ENCODE measurements around the gene PTPRN.
A peak's percentile ranks its signal among the peaks of the same experiment; 100 is the strongest.

Gene PTPRN

DNA sequence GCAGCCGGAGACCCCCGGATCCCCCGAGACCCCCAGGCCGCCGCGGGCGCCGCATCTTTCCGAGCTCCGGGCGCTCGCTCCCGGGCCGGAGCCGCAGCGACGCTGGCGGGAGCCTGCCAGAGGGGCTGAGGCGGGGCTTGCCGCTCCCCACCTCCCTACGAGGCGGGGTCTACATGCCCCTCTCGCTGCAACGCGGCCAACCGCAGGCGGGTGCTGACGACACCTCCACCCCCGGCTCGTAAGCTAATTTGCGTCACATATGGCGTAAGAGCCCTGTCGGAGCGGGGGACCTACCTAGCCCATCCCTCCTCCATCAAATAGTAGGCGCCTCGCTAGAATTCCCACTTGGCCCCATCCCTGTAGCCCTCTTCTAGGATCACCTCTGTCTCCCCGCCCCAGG is at the start of gene PTPRN:
TSS of gene PTPRN (minus strand) at position 124 of the 400 bp plus-strand sequence. CDS start at position 55, 69 bp downstream.
- CTCF ChIA-PET, result interaction anchor here (1.0 to 15.2 kb wide), 5 partner anchors 10 to 150 kb away, joined by 3 to 145 read pairs (median 4); no protein-coding TSS in a partner anchor
- TF ChIP-seq, protein P1, sequence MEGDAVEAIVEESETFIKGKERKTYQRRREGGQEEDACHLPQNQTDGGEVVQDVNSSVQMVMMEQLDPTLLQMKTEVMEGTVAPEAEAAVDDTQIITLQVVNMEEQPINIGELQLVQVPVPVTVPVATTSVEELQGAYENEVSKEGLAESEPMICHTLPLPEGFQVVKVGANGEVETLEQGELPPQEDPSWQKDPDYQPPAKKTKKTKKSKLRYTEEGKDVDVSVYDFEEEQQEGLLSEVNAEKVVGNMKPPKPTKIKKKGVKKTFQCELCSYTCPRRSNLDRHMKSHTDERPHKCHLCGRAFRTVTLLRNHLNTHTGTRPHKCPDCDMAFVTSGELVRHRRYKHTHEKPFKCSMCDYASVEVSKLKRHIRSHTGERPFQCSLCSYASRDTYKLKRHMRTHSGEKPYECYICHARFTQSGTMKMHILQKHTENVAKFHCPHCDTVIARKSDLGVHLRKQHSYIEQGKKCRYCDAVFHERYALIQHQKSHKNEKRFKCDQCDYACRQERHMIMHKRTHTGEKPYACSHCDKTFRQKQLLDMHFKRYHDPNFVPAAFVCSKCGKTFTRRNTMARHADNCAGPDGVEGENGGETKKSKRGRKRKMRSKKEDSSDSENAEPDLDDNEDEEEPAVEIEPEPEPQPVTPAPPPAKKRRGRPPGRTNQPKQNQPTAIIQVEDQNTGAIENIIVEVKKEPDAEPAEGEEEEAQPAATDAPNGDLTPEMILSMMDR (IDR thresholded peaks at IDR 0.05; ENCODE audit: insufficient read depth, low read length, missing control alignments), result no peak
- peak within 1 kb of the TSS; percentile 49 for H3K4me3 ChIP-seq (ENCODE audit: low read depth, low read length)
- POLR2A ChIA-PET, result no interaction called here
- no peak for DNase-seq (ENCODE audit: low read depth, low spot score)

DNA sequence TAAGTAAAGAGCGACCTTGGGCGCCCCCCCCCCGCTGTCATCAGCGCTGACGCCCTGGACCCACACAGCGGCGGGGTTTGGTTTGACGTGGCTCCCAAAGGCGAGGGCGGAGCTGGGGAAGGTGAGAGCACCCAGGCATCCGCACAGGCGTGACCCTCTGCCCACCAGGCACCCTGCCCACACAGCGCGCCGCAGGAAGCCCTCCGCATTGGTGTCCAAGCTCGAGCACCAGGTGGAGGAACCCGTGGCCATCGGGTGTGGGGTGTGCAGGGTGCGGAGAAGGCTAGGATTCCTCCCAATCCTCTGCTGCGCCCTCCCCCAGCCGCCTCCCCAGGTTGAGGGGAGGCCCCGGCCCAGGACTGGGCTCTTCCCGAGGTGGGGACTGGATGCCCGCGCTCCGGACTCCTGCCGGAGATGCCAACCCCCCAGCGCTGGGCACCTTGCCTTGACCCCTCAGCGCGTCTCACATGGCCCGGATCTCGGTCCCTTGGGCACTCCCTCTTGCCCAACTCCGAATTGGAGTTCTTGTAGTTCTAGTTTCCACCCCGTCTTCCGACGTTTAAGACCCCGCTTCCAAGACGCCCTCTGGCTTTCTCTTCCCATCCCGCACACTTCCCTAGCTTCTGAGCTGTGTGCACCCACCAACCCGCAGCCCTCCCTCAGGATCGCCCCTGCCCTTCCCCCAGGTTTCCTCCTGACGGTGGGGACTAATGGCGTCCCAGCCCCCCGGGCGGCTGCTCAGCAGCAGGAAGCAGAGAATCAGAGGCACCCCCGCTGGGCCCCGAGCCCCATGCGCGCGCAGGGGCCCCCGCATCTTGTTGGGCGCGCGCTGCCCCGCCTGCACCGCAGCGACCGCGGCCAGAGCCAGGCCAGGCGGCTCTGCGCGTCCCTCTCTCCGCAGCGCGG is 49.2 kb upstream of the PTPRN start:
- peak overlapping the region; percentile 18; the same call in 1 of the 2 replicates for H3K4me3 ChIP-seq (ENCODE audit: low read depth, low read length)
- ChIA-PET POLR2A (no interaction called here), CTCF (interaction anchor here (0.6 to 0.8 kb wide), 2 partner anchors 63 to 199 kb away, joined by 3 read pairs; no protein-coding TSS in a partner anchor)
- TF ChIP-seq, protein P1 (IDR thresholded peaks at IDR 0.05; ENCODE audit: insufficient read depth, low read length, missing control alignments), result no peak
- no peak for DNase-seq (ENCODE audit: low read depth, low spot score)

- ChIA-PET POLR2A (no interaction called here), CTCF (interaction anchor here (0.9 to 2.1 kb wide), 2 partner anchors 12 to 298 kb away, joined by 3 to 4 read pairs; no protein-coding TSS in a partner anchor)
- TF ChIP-seq, protein P1 (IDR thresholded peaks at IDR 0.05; ENCODE audit: insufficient read depth, low read length, missing control alignments), result no peak
- H3K4me3 ChIP-seq (ENCODE audit: low read depth, low read length), result no peak overlapping the region
- DNase-seq (ENCODE audit: low read depth, low spot score), result no peak
These were observed 47.6 kb upstream of the PTPRN start for GRCh38 chr2:219356834-219357233.

- no peak for DNase-seq (ENCODE audit: low read depth, low spot score)
- ChIA-PET POLR2A (no interaction called here), CTCF (interaction anchor here (1.1 to 6.6 kb wide), 8 partner anchors 9 to 296 kb away, joined by 3 to 78 read pairs (median 7); partner anchors contain the start of gene DNPEP)
- TF ChIP-seq, protein P1 (IDR thresholded peaks at IDR 0.05; ENCODE audit: insufficient read depth, low read length, missing control alignments), result no peak
- H3K4me3 ChIP-seq (ENCODE audit: low read depth, low read length), result no peak overlapping the region
These were observed 45.4 kb upstream of the PTPRN start for GRCh38 chr2:219354582-219354981.

DNA sequence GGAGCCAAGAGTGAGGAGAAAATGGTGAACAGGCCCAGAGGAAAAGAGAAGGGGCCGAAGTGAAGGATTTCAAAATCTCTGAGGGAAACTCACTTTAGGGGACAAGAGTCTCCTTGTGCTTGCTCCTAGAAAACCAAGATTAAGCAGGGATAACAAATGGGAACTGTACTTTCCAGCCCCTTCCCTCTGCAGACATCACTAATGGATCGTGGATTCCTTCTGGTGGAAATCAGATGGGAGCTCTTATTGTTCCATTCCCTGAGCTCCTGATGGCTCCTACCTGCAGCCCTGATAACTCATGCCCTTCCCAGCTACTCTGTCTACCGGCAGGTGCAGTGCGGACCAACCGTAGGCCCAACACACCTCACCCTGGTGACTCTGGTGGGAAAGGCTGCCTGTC is 43.9 kb upstream of the PTPRN start:
- CTCF ChIA-PET, result interaction anchor here (0.9 to 6.6 kb wide), 16 partner anchors 8 to 194 kb away, joined by 3 to 78 read pairs (median 6); no protein-coding TSS in a partner anchor
- TF ChIP-seq, protein P1 (IDR thresholded peaks at IDR 0.05; ENCODE audit: insufficient read depth, low read length, missing control alignments), result no peak
- no peak for DNase-seq (ENCODE audit: low read depth, low spot score)
- H3K4me3 ChIP-seq (ENCODE audit: low read depth, low read length), result no peak overlapping the region
- POLR2A ChIA-PET, result interaction anchor here (0.6 kb wide), 1 partner anchor 75 kb away, joined by 5 read pairs; no protein-coding TSS in a partner anchor

- TF ChIP-seq, protein P1 (IDR thresholded peaks at IDR 0.05; ENCODE audit: insufficient read depth, low read length, missing control alignments), result peak; percentile 62
- H3K4me3 ChIP-seq (ENCODE audit: low read depth, low read length), result no peak overlapping the region
- no peak for DNase-seq (ENCODE audit: low read depth, low spot score)
- CTCF ChIA-PET, result interaction anchor here (0.9 to 6.6 kb wide), 17 partner anchors 8 to 198 kb away, joined by 3 to 78 read pairs (median 5); partner anchors contain the start of gene NHEJ1
- POLR2A ChIA-PET, result no interaction called here
These were observed 43.3 kb upstream of the PTPRN start for GRCh38 chr2:219352448-219353023.

All from AG04449 (cell line).